ENCODE measurements around the gene EXOC6B.
A peak's percentile ranks its signal among the peaks of the same experiment; 100 is the strongest.

The EXOC6B gene

GRCh38 chr2:72710418-72711152, 115.2 kb downstream of the EXOC6B start:
- Histone ChIP-seq H3K36me3 (ENCODE audit: insufficient read depth, low read length) (no peaks in the 10 kb centered on the region), H3K4me3 (no peak overlapping the region), H3K9ac (ENCODE audit: insufficient read length) (no peak overlapping the region), H3K9me3 (ENCODE audit: low read depth, low read length) (no peaks in the 10 kb centered on the region), H3K27ac (peak overlapping the region; percentile 42; the same call in 1 of the 2 replicates)
- no peak for DNase-seq (ENCODE audit: low read depth, low spot score)
- TF ChIP-seq POLR2AphosphoS5 (IDR thresholded peaks at IDR 0.05; ENCODE audit: borderline replicate concordance, low read depth, low read length) (no peak), FOXP2 (optimal IDR thresholded peaks at IDR 0.05; ENCODE audit: control extremely low read depth, extremely low read length, insufficient read depth) (no peak), EZH2 (IDR thresholded peaks at IDR 0.05) (no peak)

DNA sequence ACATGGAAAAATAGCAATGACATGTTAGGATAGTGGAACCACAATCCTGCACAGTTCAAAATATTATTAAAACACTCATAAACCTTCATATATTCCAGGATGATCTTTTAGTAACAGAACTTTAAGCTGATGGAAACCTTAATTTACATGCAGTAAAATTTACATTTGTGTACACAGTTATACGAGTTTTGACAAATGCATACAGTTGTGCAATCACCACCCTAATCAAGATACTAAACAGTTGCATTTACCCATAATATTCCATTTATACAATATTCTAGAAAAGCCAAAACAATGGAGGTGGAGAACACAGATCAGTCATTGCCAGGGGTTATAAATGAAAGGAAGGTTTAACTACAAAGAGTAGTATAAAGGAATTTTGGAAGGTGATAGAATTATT, 117.6 kb downstream of the EXOC6B start:
- Histone ChIP-seq H3K9me3 (ENCODE audit: low read depth, low read length) (no peaks in the 10 kb centered on the region), H3K9ac (ENCODE audit: insufficient read length) (no peak overlapping the region), H3K4me3 (no peak overlapping the region), H3K27ac (no peak overlapping the region), H3K36me3 (ENCODE audit: insufficient read depth, low read length) (no peaks in the 10 kb centered on the region)
- no peak for DNase-seq (ENCODE audit: low read depth, low spot score)
- no peak for TF ChIP-seq EZH2 (IDR thresholded peaks at IDR 0.05)
- no peak for TF ChIP-seq FOXP2 (optimal IDR thresholded peaks at IDR 0.05; ENCODE audit: control extremely low read depth, extremely low read length, insufficient read depth)
- TF ChIP-seq POLR2AphosphoS5 (IDR thresholded peaks at IDR 0.05; ENCODE audit: borderline replicate concordance, low read depth, low read length), result no peak

DNA sequence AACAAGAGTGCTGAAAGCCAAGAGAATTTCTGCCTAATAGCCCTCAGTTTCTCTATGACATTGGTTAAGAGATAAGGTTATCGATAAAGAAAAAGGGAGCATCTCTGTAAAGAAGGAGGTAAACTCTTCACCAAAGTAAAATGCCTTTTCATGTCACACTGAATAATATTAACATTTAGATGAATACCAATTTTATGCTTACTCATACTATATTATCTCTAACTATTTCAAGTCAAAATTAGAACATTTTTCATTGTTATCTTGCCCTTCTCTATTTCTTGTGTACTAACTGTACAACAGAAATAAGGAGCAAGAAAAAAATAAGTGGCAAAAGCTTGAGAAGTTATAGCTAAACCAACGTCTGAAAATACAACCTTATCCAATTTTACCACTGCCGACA, 127.5 kb downstream of the EXOC6B start:
- H3K4me3 ChIP-seq, result no peak overlapping the region
- no peak overlapping the region for H3K27ac ChIP-seq
- no peak overlapping the region for H3K9ac ChIP-seq (ENCODE audit: insufficient read length)
- TF ChIP-seq EZH2 (IDR thresholded peaks at IDR 0.05) (no peak), POLR2AphosphoS5 (IDR thresholded peaks at IDR 0.05; ENCODE audit: borderline replicate concordance, low read depth, low read length) (no peak), FOXP2 (optimal IDR thresholded peaks at IDR 0.05; ENCODE audit: control extremely low read depth, extremely low read length, insufficient read depth) (no peak)
- H3K36me3 ChIP-seq (ENCODE audit: insufficient read depth, low read length), result no peaks in the 10 kb centered on the region
- no peaks in the 10 kb centered on the region for H3K9me3 ChIP-seq (ENCODE audit: low read depth, low read length)
- DNase-seq (ENCODE audit: low read depth, low spot score), result no peak

- Histone ChIP-seq H3K36me3 (ENCODE audit: insufficient read depth, low read length) (no peaks in the 10 kb centered on the region), H3K4me3 (no peak overlapping the region), H3K9ac (ENCODE audit: insufficient read length) (no peak overlapping the region), H3K27ac (no peak overlapping the region), H3K9me3 (ENCODE audit: low read depth, low read length) (no peaks in the 10 kb centered on the region)
- no peak for DNase-seq (ENCODE audit: low read depth, low spot score)
- no peak for TF ChIP-seq POLR2AphosphoS5 (IDR thresholded peaks at IDR 0.05; ENCODE audit: borderline replicate concordance, low read depth, low read length)
- TF ChIP-seq FOXP2 (optimal IDR thresholded peaks at IDR 0.05; ENCODE audit: control extremely low read depth, extremely low read length, insufficient read depth), result no peak
- TF ChIP-seq EZH2 (IDR thresholded peaks at IDR 0.05), result no peak
These were observed 129.3 kb downstream of the EXOC6B start for GRCh38 chr2:72696559-72696958.

- Histone ChIP-seq H3K9ac (ENCODE audit: insufficient read length) (no peak overlapping the region), H3K27ac (no peak overlapping the region), H3K9me3 (ENCODE audit: low read depth, low read length) (no peaks in the 10 kb centered on the region), H3K4me3 (no peak overlapping the region), H3K36me3 (ENCODE audit: insufficient read depth, low read length) (no peaks in the 10 kb centered on the region)
- no peak for DNase-seq (ENCODE audit: low read depth, low spot score)
- TF ChIP-seq POLR2AphosphoS5 (IDR thresholded peaks at IDR 0.05; ENCODE audit: borderline replicate concordance, low read depth, low read length) (no peak), EZH2 (IDR thresholded peaks at IDR 0.05) (no peak), FOXP2 (optimal IDR thresholded peaks at IDR 0.05; ENCODE audit: control extremely low read depth, extremely low read length, insufficient read depth) (no peak)
These were observed 130.2 kb downstream of the EXOC6B start for GRCh38 chr2:72695676-72696075.

DNA sequence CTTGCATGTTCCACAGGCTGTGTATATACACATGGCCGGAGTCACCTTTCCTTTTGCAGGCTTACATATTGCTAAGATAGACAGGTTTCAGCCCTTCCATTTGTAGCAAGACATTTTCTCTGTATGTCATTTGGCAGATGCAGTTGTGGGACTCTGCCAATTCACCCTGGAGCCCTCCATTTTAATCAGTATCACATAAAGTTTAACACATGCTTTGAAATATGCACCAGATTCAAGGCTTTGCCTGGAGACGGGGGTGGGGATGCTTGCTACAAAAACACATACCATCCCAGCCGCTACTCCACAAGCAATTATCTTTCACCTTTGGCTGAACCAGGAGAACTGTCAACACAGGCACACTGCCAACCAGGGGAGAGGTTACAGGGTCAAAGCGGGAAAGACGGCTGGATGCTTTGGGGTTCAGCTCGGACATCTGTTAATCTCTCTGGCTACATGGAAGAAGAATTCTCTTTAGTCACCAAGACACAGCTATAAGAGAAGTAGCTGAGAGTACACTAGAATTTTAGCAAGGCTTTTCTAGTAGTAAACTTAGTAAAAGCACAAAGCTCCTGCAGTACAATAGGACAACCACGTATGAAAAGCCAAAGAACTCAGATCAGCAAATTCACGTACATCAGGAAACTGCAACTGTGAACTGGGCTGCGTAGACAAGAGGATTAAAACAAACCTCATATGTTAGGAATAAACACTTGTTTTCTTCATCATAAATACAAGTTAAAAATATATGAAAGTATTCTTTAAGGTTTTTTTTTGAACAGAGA, 130.9 kb downstream of the EXOC6B start:
- Histone ChIP-seq H3K4me3 (peak overlapping the region; percentile 45), H3K27ac (peak overlapping the region; percentile 26; the same call in 1 of the 2 replicates), H3K9ac (ENCODE audit: insufficient read length) (no peak overlapping the region), H3K36me3 (ENCODE audit: insufficient read depth, low read length) (no peaks in the 10 kb centered on the region), H3K9me3 (ENCODE audit: low read depth, low read length) (no peaks in the 10 kb centered on the region)
- DNase-seq (ENCODE audit: low read depth, low spot score), result no peak
- TF ChIP-seq POLR2AphosphoS5 (IDR thresholded peaks at IDR 0.05; ENCODE audit: borderline replicate concordance, low read depth, low read length) (no peak; the same call in 1 of the 2 replicates), FOXP2 (optimal IDR thresholded peaks at IDR 0.05; ENCODE audit: control extremely low read depth, extremely low read length, insufficient read depth) (no peak), EZH2 (IDR thresholded peaks at IDR 0.05) (no peak)

- H3K4me3 ChIP-seq, result no peak overlapping the region
- no peak overlapping the region for H3K9ac ChIP-seq (ENCODE audit: insufficient read length)
- no peak overlapping the region for H3K27ac ChIP-seq
- no peak for TF ChIP-seq POLR2AphosphoS5 (IDR thresholded peaks at IDR 0.05; ENCODE audit: borderline replicate concordance, low read depth, low read length)
- TF ChIP-seq EZH2 (IDR thresholded peaks at IDR 0.05), result no peak
- no peak for TF ChIP-seq FOXP2 (optimal IDR thresholded peaks at IDR 0.05; ENCODE audit: control extremely low read depth, extremely low read length, insufficient read depth)
- no peaks in the 10 kb centered on the region for H3K9me3 ChIP-seq (ENCODE audit: low read depth, low read length)
- DNase-seq (ENCODE audit: low read depth, low spot score), result no peak
- H3K36me3 ChIP-seq (ENCODE audit: insufficient read depth, low read length), result no peaks in the 10 kb centered on the region
These were observed 136.1 kb downstream of the EXOC6B start for GRCh38 chr2:72689579-72690195.

DNA sequence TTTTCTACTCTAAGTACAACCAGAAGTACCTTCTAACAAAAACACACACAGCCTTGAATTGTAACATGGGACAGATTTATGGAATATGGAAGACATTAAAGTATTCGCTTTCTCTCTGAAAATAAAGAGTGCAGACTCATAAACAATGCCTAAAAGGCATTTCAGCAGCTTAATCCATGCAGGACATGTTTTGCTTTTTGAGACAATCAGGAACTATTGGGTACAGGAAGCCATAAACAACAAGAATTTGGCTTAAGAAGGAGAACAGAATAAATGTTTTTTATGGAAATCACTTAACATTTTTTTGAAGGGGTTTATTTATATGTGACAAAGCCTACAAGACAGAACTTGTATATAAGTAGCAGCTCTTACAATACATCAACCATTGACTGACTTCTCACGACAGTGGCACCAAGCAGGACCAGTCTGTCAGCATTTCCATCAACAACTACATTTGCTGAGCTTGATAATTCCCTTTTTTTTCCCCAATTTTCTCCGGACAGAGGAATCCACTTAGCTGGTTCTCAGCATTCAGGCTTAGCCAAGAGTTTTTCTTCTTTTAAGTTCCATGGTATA, 140.1 kb downstream of the EXOC6B start:
- H3K4me3 ChIP-seq, result no peak overlapping the region
- H3K36me3 ChIP-seq (ENCODE audit: insufficient read depth, low read length), result no peaks in the 10 kb centered on the region
- TF ChIP-seq POLR2AphosphoS5 (IDR thresholded peaks at IDR 0.05; ENCODE audit: borderline replicate concordance, low read depth, low read length), result no peak; the same call in 1 of the 2 replicates
- TF ChIP-seq FOXP2 (optimal IDR thresholded peaks at IDR 0.05; ENCODE audit: control extremely low read depth, extremely low read length, insufficient read depth), result no peak
- no peak for TF ChIP-seq EZH2 (IDR thresholded peaks at IDR 0.05)
- no peak overlapping the region for H3K9ac ChIP-seq (ENCODE audit: insufficient read length)
- DNase-seq (ENCODE audit: low read depth, low spot score), result no peak
- no peaks in the 10 kb centered on the region for H3K9me3 ChIP-seq (ENCODE audit: low read depth, low read length)
- H3K27ac ChIP-seq, result peak overlapping the region; percentile 49; the same call in 1 of the 2 replicates

Measured in SK-N-MC (cell line).